Hepatocyte (in vitro differentiated cells): ENCODE results near the gene USH2A.

Experiments
- EZH2phosphoT487 ChIP-seq: fragments of 200-600 bp; sonication (generic); IDR thresholded peaks from one replicate; pipeline ENCODE4 v1.6.1; 2018; ENCODE audit warnings: antibody characterized with exemption, mild to moderate bottlenecking, low read depth, moderate library complexity; ENCODE audit not compliant: unreplicated experiment, severe bottlenecking
- TF ChIP-seq, protein P1 (sequence below): fragments of 200-600 bp; sonication (generic); IDR thresholded peaks from 2 replicates; pipeline ENCODE4 v1.5.1; 2016; ENCODE audit warnings: antibody characterized with exemption, mild to moderate bottlenecking; ENCODE audit not compliant: poor library complexity

DNA sequence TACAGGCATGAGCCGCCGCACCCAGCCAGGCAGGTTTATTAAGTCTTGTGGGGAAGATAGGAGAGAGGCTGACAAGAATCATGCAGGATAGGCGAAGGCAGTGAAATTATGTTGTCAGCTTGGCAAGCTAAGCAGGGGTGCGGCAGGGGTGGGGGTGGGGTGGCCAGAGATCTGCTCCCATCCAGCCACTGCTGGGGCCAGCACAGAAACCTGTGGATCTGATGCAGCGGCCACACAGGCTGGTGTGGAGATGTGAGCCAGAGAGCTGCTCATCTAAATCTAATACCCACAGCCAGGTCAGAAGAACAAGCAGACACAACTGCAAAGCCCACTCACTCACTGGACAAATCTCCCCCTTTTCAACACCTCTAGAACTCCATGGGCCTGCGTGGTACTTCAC is 787.4 kb downstream of the USH2A start:
- TF ChIP-seq, protein P1, sequence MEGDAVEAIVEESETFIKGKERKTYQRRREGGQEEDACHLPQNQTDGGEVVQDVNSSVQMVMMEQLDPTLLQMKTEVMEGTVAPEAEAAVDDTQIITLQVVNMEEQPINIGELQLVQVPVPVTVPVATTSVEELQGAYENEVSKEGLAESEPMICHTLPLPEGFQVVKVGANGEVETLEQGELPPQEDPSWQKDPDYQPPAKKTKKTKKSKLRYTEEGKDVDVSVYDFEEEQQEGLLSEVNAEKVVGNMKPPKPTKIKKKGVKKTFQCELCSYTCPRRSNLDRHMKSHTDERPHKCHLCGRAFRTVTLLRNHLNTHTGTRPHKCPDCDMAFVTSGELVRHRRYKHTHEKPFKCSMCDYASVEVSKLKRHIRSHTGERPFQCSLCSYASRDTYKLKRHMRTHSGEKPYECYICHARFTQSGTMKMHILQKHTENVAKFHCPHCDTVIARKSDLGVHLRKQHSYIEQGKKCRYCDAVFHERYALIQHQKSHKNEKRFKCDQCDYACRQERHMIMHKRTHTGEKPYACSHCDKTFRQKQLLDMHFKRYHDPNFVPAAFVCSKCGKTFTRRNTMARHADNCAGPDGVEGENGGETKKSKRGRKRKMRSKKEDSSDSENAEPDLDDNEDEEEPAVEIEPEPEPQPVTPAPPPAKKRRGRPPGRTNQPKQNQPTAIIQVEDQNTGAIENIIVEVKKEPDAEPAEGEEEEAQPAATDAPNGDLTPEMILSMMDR, result no peak
- no peak for TF ChIP-seq EZH2phosphoT487
